ENCODE data around the gene ITPR1.

ITPR1 gene

GRCh38 chr3:4837374-4837930, 344.3 kb downstream of the ITPR1 start:
- no peak overlapping the region for H3K27ac ChIP-seq (replicated peaks)
- no peak overlapping the region for H3K4me3 ChIP-seq (replicated peaks; ENCODE audit: insufficient read depth, low read length)
- TF ChIP-seq GABPA (IDR thresholded peaks at IDR 0.05; ENCODE audit: low read depth): no peak
- no peak for TF ChIP-seq POLR2AphosphoS5 (IDR thresholded peaks at IDR 0.05; ENCODE audit: low read depth)
- TF ChIP-seq REST (IDR thresholded peaks at IDR 0.05; ENCODE audit: insufficient replicate concordance, low read depth): no peak
- TF ChIP-seq, protein P1, sequence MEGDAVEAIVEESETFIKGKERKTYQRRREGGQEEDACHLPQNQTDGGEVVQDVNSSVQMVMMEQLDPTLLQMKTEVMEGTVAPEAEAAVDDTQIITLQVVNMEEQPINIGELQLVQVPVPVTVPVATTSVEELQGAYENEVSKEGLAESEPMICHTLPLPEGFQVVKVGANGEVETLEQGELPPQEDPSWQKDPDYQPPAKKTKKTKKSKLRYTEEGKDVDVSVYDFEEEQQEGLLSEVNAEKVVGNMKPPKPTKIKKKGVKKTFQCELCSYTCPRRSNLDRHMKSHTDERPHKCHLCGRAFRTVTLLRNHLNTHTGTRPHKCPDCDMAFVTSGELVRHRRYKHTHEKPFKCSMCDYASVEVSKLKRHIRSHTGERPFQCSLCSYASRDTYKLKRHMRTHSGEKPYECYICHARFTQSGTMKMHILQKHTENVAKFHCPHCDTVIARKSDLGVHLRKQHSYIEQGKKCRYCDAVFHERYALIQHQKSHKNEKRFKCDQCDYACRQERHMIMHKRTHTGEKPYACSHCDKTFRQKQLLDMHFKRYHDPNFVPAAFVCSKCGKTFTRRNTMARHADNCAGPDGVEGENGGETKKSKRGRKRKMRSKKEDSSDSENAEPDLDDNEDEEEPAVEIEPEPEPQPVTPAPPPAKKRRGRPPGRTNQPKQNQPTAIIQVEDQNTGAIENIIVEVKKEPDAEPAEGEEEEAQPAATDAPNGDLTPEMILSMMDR (IDR thresholded peaks at IDR 0.05; ENCODE audit: insufficient read depth, low read length): no peak
- no peak for TF ChIP-seq SPI1 (IDR thresholded peaks at IDR 0.05; ENCODE audit: borderline replicate concordance, low read depth)

GRCh38 chr3:4838621-4839022, 345.5 kb downstream of the ITPR1 start:
- TF ChIP-seq REST (IDR thresholded peaks at IDR 0.05; ENCODE audit: insufficient replicate concordance, low read depth) (no peak), POLR2AphosphoS5 (IDR thresholded peaks at IDR 0.05; ENCODE audit: low read depth) (no peak), SPI1 (IDR thresholded peaks at IDR 0.05; ENCODE audit: borderline replicate concordance, low read depth) (no peak), GABPA (IDR thresholded peaks at IDR 0.05; ENCODE audit: low read depth) (no peak)
- TF ChIP-seq, protein P1 (IDR thresholded peaks at IDR 0.05; ENCODE audit: insufficient read depth, low read length): no peak

More at GRCh38 chr3:4837374-4837930, 344.3 kb downstream of the ITPR1 start:
- H3K27me3 ChIP-seq (ENCODE audit: insufficient read depth, poor library complexity, severe bottlenecking): no peaks in the 10 kb centered on the region
- no peak for DNase-seq (ENCODE audit: low read depth in 1 of 2, low spot score in 1 of 2)

DNA sequence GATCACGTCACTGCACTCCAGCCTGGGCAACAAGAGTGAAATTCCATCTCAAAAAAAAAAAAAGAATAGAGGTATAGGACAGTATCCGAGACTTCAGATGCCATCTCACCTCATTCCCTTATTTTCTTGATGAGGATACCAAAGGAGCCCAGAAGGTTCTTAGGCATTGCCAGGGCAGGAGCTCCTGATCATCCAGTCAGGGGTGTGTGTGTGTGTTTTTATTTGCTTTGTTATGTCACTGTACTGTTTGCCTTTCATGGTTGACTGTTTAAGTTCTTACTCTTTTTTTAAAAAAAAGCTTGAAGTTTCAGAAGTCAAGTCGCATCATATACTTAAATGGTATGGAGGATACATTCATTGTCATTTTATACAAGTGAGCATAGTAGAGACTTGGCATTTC, 346.1 kb downstream of the ITPR1 start:
- TF ChIP-seq, protein P1 (IDR thresholded peaks at IDR 0.05; ENCODE audit: insufficient read depth, low read length): no peak
- DNase-seq (ENCODE audit: low read depth in 1 of 2, low spot score in 1 of 2): no peak
- Histone ChIP-seq H3K27me3 (ENCODE audit: insufficient read depth, poor library complexity, severe bottlenecking) (no peaks in the 10 kb centered on the region), H3K4me3 (replicated peaks; ENCODE audit: insufficient read depth, low read length) (no peak overlapping the region), H3K27ac (replicated peaks) (no peak overlapping the region)

More at GRCh38 chr3:4838621-4839022, 345.5 kb downstream of the ITPR1 start:
- no peak overlapping the region for H3K27ac ChIP-seq (replicated peaks)
- no peak for DNase-seq (ENCODE audit: low read depth in 1 of 2, low spot score in 1 of 2)
- H3K4me3 ChIP-seq (replicated peaks; ENCODE audit: insufficient read depth, low read length): no peak overlapping the region
- no peaks in the 10 kb centered on the region for H3K27me3 ChIP-seq (ENCODE audit: insufficient read depth, poor library complexity, severe bottlenecking)

- DNase-seq (ENCODE audit: low read depth in 1 of 2, low spot score in 1 of 2): no peak
- H3K27me3 ChIP-seq (ENCODE audit: insufficient read depth, poor library complexity, severe bottlenecking): no peaks in the 10 kb centered on the region
- TF ChIP-seq POLR2AphosphoS5 (IDR thresholded peaks at IDR 0.05; ENCODE audit: low read depth): no peak
- no peak for TF ChIP-seq SPI1 (IDR thresholded peaks at IDR 0.05; ENCODE audit: borderline replicate concordance, low read depth)
- TF ChIP-seq GABPA (IDR thresholded peaks at IDR 0.05; ENCODE audit: low read depth): no peak
- TF ChIP-seq REST (IDR thresholded peaks at IDR 0.05; ENCODE audit: insufficient replicate concordance, low read depth): no peak
- no peak overlapping the region for H3K4me3 ChIP-seq (replicated peaks; ENCODE audit: insufficient read depth, low read length)
- no peak overlapping the region for H3K27ac ChIP-seq (replicated peaks)
Measured at GRCh38 chr3:4841225-4841624, 348.1 kb downstream of the ITPR1 start.

Data from HL-60 (cell line).